HG03135 (cell line): ENCODE results near the gene SOX15.

ENCODE experiments used
- ATAC-seq: cut with Tn5 transposase; IDR thresholded peaks from one replicate; pipeline ENCODE4 v1.9.1; 2021; ENCODE audit warnings: mild to moderate bottlenecking, moderate library complexity; ENCODE audit not compliant: unreplicated experiment

The SOX15 gene

GRCh38 chr17:7579001-7579833 lies 10.7 kb downstream of the SOX15 start, which contains the start of gene CD68:
Gene CD68, plus strand, starts transcription at chr17:7579638. Its CDS starts 40 bp downstream, at chr17:7579678.
- ATAC-seq = peak; percentile 38

GRCh38 chr17:7577327-7578199 lies 12.3 kb downstream of the SOX15 start:
- ATAC-seq = no peak

GRCh38 chr17:7576432-7576937 lies 13.4 kb downstream of the SOX15 start:
- ATAC-seq = no peak

GRCh38 chr17:7575959-7576358 lies 13.9 kb downstream of the SOX15 start:
- ATAC-seq = no peak

GRCh38 chr17:7575481-7575883 lies 14.4 kb downstream of the SOX15 start:
- no peak for ATAC-seq

- ATAC-seq = no peak
Measured at GRCh38 chr17:7574176-7574953, 15.5 kb downstream of the SOX15 start.

GRCh38 chr17:7573324-7574080 lies 16.4 kb downstream of the SOX15 start:
- no peak for ATAC-seq

GRCh38 chr17:7572588-7573323 lies 17.1 kb downstream of the SOX15 start:
- ATAC-seq = peak; percentile 5

- peak; percentile 89 for ATAC-seq
Measured at GRCh38 chr17:7572338-7572587, 17.6 kb downstream of the SOX15 start.

GRCh38 chr17:7570351-7570750 lies 19.5 kb downstream of the SOX15 start:
- no peak for ATAC-seq

- no peak for ATAC-seq
Measured at GRCh38 chr17:7569571-7569970, 20.3 kb downstream of the SOX15 start.

GRCh38 chr17:7563115-7563869 lies 26.6 kb downstream of the SOX15 start:
- no peak for ATAC-seq

- ATAC-seq = peak; percentile 16
Measured at GRCh38 chr17:7562208-7562605, 27.7 kb downstream of the SOX15 start.

- peak; percentile 59 for ATAC-seq
Measured at GRCh38 chr17:7561589-7562207, 28.2 kb downstream of the SOX15 start, which contains the start of gene SENP3. Gene SENP3, plus strand, starts transcription at chr17:7561919. Its CDS starts 1,158 bp downstream, at chr17:7563077.

- peak; percentile 44 for ATAC-seq
Measured at GRCh38 chr17:7561028-7561575, 28.8 kb downstream of the SOX15 start.

GRCh38 chr17:7560172-7561027 lies 29.5 kb downstream of the SOX15 start:
- ATAC-seq = no peak
